ENCODE data around the gene WDR36. TPM values are rescaled to one million over a fixed set of nuclear protein-coding genes. Genes with fewer than 3 reads are reported as not detected.

WDR36 gene
- total RNA-seq, 1 experiment from 2014 or later: 57.3 TPM

Other genes starting within 250 kb of the WDR36 start
- gene TSLP, start 20.6 kb upstream of the WDR36 start, total RNA-seq (2014; rRNA removed): 0.90 and 1.3 TPM in 2 replicates
- 0.06 and 0.52 TPM in 2 replicates for gene CAMK4, start 132.0 kb downstream of the WDR36 start, total RNA-seq (2014; rRNA removed)